Neural cell (in vitro differentiated cells): Measurements from ENCODE around the gene CRYZ.

Experiments
- CTCF ChIP-seq: fragments of 450-650 bp; IDR thresholded peaks from 2 replicates; pipeline ENCODE4 v1.5.1; 2014; ENCODE audit warnings: antibody characterized with exemption, mild to moderate bottlenecking, moderate library complexity; ENCODE audit not compliant: poor library complexity, severe bottlenecking
- EZH2 ChIP-seq: fragments of 200-600, 300-800 bp; shearing (Covaris generic), sonication (generic); IDR thresholded peaks from 2 replicates; pipeline ENCODE4 v1.6.1; 2014; ENCODE audit warnings: antibody characterized with exemption, low read length, borderline replicate concordance, mild to moderate bottlenecking; ENCODE audit not compliant: insufficient read depth, poor library complexity, severe bottlenecking

- no peak for TF ChIP-seq EZH2
- no peak for TF ChIP-seq CTCF
Measured at GRCh38 chr1:74714429-74715235, 18.2 kb downstream of the CRYZ start.
